Ecto neural progenitor cell (in vitro differentiated cells): Measurements from ENCODE around the gene IL9R.
"Not testable (repeated sequence)": the region's sequence is repeated elsewhere in the genome, so short reads cannot be mapped to it uniquely, and the experiment has no call there.

Source experiments
- DNase-seq: peaks from one replicate; pipeline ENCODE4 v3.0.0-alpha.2; 2018; ENCODE audit warnings: low spot score

IL9R gene

GRCh38 chrX:155997436-155997835, at the start of gene IL9R:
Gene IL9R, plus strand, starts transcription at chrX:155997696. Its CDS starts 64 bp downstream, at chrX:155997760.
- DNase-seq, result no peak

- DNase-seq, result no peak
Observed at GRCh38 chrX:155949098-155949497, 48.4 kb upstream of the IL9R start.

GRCh38 chrX:155951237-155951789, 46.2 kb upstream of the IL9R start:
- no peak for DNase-seq

DNA sequence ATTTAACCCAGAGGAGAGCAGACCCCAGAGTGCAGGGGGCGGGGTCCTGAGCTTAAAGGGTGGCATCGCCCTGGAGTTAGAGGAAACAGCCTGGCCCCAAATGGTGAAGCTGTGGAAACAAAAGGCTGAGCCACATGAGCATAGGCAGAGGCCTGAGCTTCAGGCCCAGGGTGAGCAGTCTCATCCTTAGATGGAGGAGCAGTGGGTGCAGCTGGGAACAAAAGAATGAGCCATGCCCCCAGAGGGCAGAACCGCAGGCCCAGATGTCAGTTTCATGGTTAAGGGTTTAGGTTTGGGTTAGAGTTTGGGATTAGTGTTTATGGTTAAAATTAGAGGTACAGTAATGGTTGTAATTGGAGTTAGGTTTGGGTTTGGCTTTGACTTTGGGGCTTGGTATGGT, 44.4 kb upstream of the IL9R start:
- DNase-seq, result no peak

DNA sequence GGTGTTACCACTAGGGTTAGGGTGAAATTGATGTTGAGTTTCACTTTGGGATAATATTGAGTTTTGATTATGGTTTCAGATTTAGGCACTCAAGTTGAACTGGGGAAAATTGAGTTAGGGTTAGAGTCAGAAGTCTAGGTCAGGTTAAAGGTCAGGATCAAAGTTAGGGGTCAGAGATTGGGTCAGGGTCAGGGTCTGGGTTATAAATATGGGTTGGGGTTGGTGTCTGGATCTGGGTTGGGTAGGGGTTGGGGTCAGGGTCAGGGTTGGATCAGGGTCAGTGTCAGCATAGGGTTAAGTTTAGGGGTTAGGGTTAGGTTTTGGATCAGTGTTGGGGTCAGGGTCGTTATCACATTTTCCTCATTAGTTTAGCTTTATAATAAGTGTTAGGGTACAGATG, 42.7 kb upstream of the IL9R start:
- no peak for DNase-seq

- DNase-seq, result no peak
Observed at GRCh38 chrX:155956099-155956498, 41.4 kb upstream of the IL9R start.

DNA sequence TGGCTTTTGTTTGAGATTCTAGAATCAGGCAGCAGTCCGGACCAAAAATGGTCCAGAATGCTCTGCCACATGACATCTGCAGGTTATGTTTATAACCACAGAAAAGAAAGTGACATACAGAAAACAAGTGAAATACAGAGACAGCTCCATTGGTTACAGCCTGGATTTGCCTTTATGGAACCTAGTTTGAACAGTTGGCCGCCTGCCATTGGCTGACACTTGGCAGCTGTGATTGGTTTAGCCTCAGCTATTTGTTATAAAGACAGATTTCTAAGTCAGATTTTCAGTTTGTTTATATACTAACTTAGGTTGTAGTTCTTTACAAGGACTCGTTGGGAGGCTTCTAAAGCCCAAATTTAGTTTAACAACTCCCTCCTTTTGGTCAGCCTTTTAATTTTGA, 40.8 kb upstream of the IL9R start:
- DNase-seq, result no peak

GRCh38 chrX:155957843-155958242, 39.7 kb upstream of the IL9R start:
- no peak for DNase-seq

DNA sequence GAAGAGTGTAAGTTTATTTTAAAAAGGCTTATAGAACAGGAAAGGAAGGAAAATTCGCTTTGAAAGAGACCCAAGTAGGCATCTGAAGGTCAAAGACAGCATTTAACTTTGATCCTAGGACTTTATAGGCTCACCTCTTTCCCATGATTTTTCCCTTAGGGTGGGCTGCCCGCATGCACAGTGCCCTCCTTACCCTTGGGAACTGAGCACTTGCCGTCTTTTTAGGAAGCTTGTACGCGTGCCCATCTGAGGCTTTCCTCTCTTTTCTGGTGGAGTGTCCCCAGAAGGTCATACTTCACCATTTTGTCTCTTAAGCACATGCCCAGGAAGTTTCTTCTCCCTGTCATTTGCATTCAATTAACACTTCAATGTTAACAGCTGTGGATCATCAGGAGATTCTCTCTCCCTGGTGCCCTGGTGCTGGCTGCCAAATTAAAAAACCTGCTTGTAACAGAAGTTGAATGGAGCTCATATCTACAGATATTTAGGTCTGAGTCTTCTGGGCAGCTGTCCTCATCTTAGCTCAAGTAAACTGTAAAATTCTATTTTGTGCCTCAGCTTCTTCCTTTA, 38.4 kb upstream of the IL9R start:
- no peak for DNase-seq

GRCh38 chrX:155962906-155963305, 34.6 kb upstream of the IL9R start:
- DNase-seq, result no peak

GRCh38 chrX:155966876-155967275, 30.6 kb upstream of the IL9R start:
- peak; percentile 44 for DNase-seq

GRCh38 chrX:155967653-155968325, 29.7 kb upstream of the IL9R start:
- no peak for DNase-seq

DNA sequence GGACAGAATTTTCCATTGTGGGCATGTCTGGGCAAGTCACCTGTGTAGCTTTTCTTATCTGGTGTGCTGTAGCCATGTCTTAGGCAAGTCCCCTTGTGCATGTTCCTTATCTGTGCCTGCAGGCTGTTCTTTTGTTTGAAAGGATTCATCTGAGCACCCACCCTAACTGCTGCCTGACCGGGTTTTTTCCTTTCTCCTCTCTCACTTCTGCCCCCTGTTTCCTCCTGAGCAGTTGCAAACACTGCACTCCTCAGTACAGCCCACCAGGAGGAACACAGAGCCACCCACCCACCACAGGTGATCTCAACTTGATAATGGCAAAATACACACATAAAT, 29.2 kb upstream of the IL9R start:
- no peak for DNase-seq

DNA sequence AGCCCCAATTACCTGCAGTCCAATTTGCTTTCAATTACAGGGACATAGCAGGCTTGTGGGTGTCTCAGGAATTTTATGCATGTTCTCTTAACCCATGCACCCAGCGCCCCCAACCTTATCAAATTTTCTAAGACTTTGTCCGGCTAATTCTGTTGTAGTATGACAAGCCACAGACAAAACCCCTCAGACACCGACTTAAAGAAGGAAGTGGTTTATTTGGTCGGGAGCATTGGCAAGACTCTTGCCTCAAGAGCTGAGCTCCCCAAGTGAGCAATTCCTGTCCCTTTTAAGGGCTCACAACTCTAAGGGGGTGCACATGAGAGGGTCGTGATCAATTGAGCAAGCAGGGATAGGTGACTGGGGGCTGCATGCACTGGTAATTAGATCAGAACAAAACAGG, 28.7 kb upstream of the IL9R start:
- no peak for DNase-seq

DNA sequence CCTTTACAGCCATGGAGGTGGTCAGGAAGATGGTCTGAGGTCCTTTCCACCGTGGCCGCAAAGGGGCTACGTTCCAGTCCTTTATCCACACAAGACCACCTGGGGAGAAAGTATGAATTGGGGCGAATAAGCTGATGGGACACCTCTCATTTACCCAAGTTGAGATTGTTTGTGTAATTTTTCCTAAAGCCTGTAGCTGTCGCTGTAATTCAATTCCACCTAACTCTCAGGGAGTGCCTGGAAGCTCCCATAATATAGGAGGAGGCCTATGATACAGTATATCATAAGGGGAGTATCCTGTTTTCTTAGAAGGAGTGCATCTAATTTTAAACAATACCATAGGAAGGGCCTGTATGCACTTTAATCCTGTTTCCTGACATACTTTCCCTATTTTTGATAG, 25.8 kb upstream of the IL9R start:
- not testable (repeated sequence) for DNase-seq

DNA sequence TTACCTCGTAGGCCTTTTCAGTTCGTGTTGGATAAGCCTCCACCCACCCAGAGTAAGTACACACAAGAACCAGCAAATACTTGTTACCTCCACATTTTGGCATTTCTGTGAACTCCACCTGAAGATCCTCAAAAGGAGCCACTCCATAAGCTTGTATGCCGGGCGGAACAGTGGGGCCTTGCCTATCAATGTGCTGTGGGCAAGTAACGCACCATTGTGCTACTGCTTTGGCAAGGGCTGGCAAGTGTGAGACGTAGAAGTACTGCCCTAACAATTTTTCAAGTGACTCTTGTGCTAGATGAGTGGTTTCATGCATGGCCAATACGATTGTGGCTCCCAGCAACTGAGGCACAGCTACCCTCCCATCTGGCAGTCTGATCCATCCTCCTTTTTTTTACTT, 25.3 kb upstream of the IL9R start:
- DNase-seq, result not testable (repeated sequence)

- no peak for DNase-seq
Observed at GRCh38 chrX:155983326-155983725, 14.2 kb upstream of the IL9R start.

GRCh38 chrX:155985208-155985607, 12.3 kb upstream of the IL9R start:
- no peak for DNase-seq

- not testable (repeated sequence) for DNase-seq
Observed at GRCh38 chrX:155986995-155987394, 10.5 kb upstream of the IL9R start.

- DNase-seq, result no peak
Observed at GRCh38 chrX:155988859-155989258, 8.6 kb upstream of the IL9R start.

DNA sequence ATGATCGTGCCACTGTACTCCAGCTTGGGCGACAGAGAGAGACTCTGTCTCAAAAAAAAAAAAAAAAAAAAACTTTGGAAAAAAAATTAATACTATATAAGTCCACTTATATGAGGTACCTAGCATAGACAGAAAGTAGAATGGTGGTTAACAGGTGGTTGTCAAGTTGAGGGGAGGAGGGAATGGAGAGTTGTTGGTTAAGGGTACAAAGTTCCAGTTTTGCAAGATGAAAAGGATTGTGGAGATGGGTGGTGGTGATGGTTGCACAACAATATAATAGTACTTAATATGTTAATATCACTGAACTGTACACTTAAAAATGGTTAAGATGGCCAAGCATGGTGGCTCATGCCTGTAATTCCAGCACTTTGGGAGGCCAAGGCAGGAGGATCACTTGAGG, 4.1 kb upstream of the IL9R start:
- DNase-seq, result no peak

DNA sequence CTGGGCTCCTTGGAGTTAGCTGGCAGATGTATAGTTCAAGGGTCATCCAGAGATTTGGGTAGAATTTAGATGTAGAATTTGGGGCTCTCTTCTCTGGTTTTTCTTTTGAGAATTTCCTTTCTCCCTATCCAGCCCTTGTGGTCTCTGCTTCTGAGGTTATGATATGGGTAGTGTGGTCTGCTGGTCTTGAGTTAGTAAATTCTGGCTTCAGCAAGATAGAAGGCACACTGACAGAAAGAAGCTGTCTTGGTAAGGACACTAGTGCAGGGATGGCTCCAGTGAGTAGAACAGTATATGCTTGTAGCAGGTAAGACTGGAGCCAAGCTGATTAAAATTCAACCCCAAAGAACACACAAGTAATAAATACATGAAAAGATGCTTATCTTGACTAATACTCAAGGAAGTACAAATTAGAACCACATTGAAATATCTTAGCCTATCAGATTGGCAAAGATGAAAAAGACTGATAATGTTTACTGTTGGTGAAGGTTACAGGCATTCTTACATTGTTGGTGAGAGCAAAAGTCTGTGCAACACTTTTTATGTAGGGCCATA, 2.1 kb upstream of the IL9R start:
- DNase-seq, result no peak

DNA sequence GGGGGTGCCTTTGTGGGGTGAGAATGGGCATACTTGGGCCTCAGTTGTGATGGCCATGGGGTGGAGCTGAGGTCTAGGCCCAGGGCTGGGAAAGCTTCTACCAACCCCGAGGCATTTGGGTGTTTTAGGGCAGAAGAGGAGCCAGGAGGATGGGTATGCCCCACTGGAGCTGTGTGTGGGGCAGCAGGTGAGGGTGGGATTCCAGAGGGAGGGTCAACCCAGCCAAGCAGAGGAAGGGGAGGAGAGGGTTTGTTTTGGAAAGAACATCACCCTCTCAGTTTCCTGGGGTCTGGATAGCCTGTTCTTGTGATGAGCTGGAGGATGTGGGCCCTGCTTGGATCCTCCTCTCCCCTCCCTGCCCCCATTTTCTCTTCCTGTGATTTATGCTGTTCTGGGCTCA, 620 bp downstream of the IL9R start:
- no peak for DNase-seq
